ENCODE results near the gene IGSF5.

- TF ChIP-seq ZNF274 (IDR thresholded peaks at IDR 0.05; ENCODE audit: low read depth, low read length): no peak
- no peak for TF ChIP-seq SUZ12 (IDR thresholded peaks at IDR 0.05; ENCODE audit: extremely low read depth, insufficient read depth, insufficient read length)
These were observed 31.6 kb downstream of the IGSF5 start for GRCh38 chr21:39776589-39776988.

Data from NT2/D1 (cell line).